Neural cell (in vitro differentiated cells): ENCODE results near the gene ERC2.

Experiments
- EP300 ChIP-seq: fragments of 450-650 bp; conservative IDR thresholded peaks from 2 replicates; pipeline ENCODE4 v1.6.1; 2014; ENCODE audit warnings: antibody characterized with exemption, mild to moderate bottlenecking, moderate library complexity; ENCODE audit not compliant: poor library complexity, severe bottlenecking
- EZH2 ChIP-seq: fragments of 200-600, 300-800 bp; shearing (Covaris generic), sonication (generic); IDR thresholded peaks from 2 replicates; pipeline ENCODE4 v1.6.1; 2014; ENCODE audit warnings: antibody characterized with exemption, low read length, borderline replicate concordance, mild to moderate bottlenecking; ENCODE audit not compliant: insufficient read depth, poor library complexity, severe bottlenecking
- POLR2AphosphoS5 ChIP-seq: IDR thresholded peaks from 2 replicates; pipeline ENCODE4 v1.6.1; 2012
- SMC3 ChIP-seq: fragments of 450-650 bp; conservative IDR thresholded peaks from 2 replicates; pipeline ENCODE4 v1.6.1; 2014; ENCODE audit warnings: antibody characterized with exemption, mild to moderate bottlenecking, moderate library complexity; ENCODE audit not compliant: poor library complexity
- TAF1 ChIP-seq: IDR thresholded peaks from 2 replicates; pipeline ENCODE4 v1.6.1; 2012; ENCODE audit warnings: low read depth
- TF ChIP-seq, protein P1 (sequence below): fragments of 450-650 bp; IDR thresholded peaks from 2 replicates; pipeline ENCODE4 v1.5.1; 2014; ENCODE audit warnings: antibody characterized with exemption, mild to moderate bottlenecking, moderate library complexity; ENCODE audit not compliant: poor library complexity, severe bottlenecking
- TF ChIP-seq, protein P2 (sequence below): IDR thresholded peaks from 2 replicates; pipeline ENCODE4 v1.6.1; 2012; ENCODE audit warnings: borderline replicate concordance

DNA sequence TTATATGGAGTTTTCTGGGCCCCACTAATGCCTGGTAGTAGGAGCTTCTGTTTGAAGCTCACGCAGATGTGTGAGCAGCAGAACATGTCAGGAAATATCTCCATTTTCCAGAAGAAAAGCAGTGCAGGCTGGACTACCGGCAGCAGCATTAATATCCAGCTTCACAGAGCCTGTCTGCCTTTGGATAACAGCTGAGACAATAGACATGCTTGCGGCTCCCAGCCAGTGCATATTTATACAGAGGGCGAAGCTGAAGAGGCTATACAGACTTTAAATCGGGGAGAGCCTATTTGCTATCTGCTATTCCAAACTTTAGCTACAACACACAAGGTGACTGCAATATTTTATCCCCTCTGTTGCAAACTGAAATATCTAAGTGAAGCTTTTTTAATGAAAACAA, 731.1 kb downstream of the ERC2 start:
- TF ChIP-seq EP300 (no peak), TAF1 (no peak), POLR2AphosphoS5 (no peak), EZH2 (no peak), SMC3 (no peak)
- TF ChIP-seq, protein P1, sequence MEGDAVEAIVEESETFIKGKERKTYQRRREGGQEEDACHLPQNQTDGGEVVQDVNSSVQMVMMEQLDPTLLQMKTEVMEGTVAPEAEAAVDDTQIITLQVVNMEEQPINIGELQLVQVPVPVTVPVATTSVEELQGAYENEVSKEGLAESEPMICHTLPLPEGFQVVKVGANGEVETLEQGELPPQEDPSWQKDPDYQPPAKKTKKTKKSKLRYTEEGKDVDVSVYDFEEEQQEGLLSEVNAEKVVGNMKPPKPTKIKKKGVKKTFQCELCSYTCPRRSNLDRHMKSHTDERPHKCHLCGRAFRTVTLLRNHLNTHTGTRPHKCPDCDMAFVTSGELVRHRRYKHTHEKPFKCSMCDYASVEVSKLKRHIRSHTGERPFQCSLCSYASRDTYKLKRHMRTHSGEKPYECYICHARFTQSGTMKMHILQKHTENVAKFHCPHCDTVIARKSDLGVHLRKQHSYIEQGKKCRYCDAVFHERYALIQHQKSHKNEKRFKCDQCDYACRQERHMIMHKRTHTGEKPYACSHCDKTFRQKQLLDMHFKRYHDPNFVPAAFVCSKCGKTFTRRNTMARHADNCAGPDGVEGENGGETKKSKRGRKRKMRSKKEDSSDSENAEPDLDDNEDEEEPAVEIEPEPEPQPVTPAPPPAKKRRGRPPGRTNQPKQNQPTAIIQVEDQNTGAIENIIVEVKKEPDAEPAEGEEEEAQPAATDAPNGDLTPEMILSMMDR = no peak
- TF ChIP-seq, protein P2, sequence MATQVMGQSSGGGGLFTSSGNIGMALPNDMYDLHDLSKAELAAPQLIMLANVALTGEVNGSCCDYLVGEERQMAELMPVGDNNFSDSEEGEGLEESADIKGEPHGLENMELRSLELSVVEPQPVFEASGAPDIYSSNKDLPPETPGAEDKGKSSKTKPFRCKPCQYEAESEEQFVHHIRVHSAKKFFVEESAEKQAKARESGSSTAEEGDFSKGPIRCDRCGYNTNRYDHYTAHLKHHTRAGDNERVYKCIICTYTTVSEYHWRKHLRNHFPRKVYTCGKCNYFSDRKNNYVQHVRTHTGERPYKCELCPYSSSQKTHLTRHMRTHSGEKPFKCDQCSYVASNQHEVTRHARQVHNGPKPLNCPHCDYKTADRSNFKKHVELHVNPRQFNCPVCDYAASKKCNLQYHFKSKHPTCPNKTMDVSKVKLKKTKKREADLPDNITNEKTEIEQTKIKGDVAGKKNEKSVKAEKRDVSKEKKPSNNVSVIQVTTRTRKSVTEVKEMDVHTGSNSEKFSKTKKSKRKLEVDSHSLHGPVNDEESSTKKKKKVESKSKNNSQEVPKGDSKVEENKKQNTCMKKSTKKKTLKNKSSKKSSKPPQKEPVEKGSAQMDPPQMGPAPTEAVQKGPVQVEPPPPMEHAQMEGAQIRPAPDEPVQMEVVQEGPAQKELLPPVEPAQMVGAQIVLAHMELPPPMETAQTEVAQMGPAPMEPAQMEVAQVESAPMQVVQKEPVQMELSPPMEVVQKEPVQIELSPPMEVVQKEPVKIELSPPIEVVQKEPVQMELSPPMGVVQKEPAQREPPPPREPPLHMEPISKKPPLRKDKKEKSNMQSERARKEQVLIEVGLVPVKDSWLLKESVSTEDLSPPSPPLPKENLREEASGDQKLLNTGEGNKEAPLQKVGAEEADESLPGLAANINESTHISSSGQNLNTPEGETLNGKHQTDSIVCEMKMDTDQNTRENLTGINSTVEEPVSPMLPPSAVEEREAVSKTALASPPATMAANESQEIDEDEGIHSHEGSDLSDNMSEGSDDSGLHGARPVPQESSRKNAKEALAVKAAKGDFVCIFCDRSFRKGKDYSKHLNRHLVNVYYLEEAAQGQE = no peak
